Fibroblast of the aortic adventitia (primary cell): Measurements from ENCODE around the gene MBIP. TPM values are rescaled to one million over a fixed set of nuclear protein-coding genes. Genes with fewer than 3 reads are reported as not detected.

Experiments
- DNase-seq: peaks from one replicate; pipeline ENCODE4 v3.0.0-alpha.2; 2010; ENCODE audit warnings: low read depth
- H3K4me3 ChIP-seq: 2 replicates; pipeline ENCODE4 v1.5.1; 2011; ENCODE audit warnings: low read depth, mild to moderate bottlenecking, control low read depth, low read length, moderate library complexity
- total RNA-seq: library from RNA; depleted of rRNA; stranded (reverse); fragments of >200 nt; gene quantifications from 2 replicates; pipeline ENCODE4 v1.2.3, GENCODE V29; 2012; ENCODE audit warnings: low replicate concordance
- TF ChIP-seq, protein P1 (sequence below): IDR thresholded peaks from 2 replicates; pipeline ENCODE4 v1.5.1; 2011; ENCODE audit warnings: mild to moderate bottlenecking, low read length, control low read depth, inconsistent platforms; ENCODE audit not compliant: insufficient read depth

Gene MBIP
- total RNA-seq, 1 donor = 18.2 TPM

DNA sequence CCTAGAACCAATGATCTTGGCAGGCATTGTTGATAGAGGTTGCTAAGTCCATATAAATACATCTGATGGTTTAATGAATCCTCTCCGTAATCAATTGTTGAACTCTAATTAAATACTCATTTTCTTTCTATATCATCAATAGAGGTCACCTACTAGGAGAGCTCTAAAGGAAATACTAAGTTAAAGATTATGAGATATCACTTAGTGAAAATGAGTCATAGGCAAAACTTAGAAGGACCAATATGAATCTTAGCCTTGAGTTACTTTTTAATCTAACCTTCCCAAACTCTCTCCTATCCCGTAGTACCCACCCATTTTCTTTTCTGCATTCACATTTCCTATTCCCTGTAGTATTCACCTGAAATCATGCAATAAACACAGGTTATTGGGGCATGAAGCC is 50.2 kb downstream of the MBIP start:
- no peak overlapping the region for H3K4me3 ChIP-seq
- TF ChIP-seq, protein P1, sequence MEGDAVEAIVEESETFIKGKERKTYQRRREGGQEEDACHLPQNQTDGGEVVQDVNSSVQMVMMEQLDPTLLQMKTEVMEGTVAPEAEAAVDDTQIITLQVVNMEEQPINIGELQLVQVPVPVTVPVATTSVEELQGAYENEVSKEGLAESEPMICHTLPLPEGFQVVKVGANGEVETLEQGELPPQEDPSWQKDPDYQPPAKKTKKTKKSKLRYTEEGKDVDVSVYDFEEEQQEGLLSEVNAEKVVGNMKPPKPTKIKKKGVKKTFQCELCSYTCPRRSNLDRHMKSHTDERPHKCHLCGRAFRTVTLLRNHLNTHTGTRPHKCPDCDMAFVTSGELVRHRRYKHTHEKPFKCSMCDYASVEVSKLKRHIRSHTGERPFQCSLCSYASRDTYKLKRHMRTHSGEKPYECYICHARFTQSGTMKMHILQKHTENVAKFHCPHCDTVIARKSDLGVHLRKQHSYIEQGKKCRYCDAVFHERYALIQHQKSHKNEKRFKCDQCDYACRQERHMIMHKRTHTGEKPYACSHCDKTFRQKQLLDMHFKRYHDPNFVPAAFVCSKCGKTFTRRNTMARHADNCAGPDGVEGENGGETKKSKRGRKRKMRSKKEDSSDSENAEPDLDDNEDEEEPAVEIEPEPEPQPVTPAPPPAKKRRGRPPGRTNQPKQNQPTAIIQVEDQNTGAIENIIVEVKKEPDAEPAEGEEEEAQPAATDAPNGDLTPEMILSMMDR = no peak
- no peak for DNase-seq

GRCh38 chr14:36268121-36268520 is 52.3 kb downstream of the MBIP start:
- TF ChIP-seq, protein P1 = no peak
- DNase-seq = no peak

DNA sequence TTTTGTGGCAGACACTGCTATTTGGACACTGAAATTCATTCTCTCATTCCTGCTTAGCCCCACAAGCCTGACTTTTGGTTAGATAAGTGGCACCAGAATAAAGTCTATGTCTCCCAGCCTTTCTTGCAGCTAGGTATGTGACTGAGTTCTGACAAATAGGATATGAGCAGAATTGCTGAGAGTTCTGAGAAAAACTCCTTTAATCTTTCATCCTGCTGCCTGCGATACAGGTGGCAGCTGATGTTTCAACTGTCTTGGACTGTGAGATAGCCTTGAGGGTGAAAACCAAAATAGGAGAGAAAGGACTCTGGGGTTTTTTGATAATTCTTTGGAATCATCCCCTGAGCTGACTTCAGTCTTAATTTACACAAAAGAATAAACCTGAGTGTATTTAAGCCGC is 55.8 kb downstream of the MBIP start:
- TF ChIP-seq, protein P1 = no peak
- H3K4me3 ChIP-seq = no peak overlapping the region
- no peak for DNase-seq

More at GRCh38 chr14:36268121-36268520, 52.3 kb downstream of the MBIP start:
- no peak overlapping the region for H3K4me3 ChIP-seq

DNA sequence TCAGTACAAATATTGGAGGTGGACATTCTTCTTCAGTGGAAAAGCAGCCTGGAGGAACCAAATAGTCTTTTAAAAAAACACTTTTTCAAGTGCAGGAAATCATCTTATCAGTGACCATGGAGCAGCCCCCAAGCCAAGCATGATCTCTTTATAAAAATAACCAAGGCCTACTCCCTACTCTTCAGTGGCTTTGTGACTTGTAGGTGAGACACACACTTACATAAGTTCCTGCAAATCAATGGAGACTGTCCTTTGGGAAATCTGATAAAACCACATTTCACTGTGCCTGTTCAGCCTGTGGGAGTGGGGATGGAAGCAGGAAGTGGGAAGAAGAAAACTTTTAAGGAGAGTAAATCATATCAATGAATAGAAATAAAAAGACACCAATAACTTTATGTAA is 56.3 kb downstream of the MBIP start:
- H3K4me3 ChIP-seq = no peak overlapping the region
- TF ChIP-seq, protein P1 = no peak
- peak; percentile 1 for DNase-seq

DNA sequence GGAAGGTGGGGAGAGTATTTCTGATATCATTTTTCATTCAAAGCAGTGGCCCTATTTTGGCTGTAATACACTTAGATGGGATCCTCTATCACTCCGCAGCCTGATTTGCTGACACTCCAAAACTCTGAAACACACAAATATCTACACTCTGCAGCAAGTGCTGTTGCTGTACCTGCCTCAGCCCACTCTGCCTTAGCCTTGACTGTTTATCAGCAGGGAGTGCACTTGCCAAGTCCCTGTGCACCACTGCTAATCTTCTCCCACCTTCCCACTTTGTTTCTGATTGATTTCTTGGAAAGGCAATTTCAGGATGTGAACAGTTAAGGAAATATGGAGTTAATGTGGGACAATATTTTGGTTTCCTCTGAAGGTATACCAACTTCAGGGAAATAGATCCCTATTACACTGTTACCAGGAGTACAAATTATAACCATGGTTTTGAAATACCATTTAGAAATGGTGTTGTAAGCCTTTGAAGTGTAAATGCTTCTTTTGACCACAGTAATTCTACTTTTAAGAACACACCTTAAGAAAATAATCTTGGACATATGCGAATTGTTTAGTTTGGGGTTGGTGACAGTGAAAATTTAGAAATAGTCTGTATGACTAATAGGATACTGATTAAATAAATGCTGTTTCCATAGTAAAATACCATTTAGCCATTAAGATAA is 59.3 kb downstream of the MBIP start:
- DNase-seq = no peak
- H3K4me3 ChIP-seq = no peak overlapping the region
- TF ChIP-seq, protein P1 = no peak

DNA sequence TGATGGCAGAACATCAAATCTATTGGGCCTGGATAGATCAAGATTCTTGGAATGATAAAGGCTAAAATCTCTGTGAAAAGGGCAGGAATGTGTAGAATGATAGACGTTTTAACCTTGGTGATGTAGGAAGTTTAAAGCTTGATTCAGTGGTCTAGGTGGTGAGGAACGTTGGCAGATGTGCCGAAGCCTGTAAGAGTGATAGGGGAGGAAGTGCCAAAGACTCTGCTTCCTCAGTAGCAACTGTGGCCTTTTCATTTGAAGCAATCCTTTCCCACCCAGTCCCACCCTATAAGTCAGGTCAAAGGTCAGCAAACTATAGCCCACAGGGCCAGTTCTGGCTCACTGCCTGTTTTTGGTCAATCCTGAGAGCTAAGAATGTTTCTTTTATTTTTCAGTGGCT is 62.2 kb downstream of the MBIP start:
- no peak for DNase-seq
- H3K4me3 ChIP-seq = no peak overlapping the region
- TF ChIP-seq, protein P1 = no peak
